ENCODE data around the gene FN1. TPM values are rescaled to one million over a fixed set of nuclear protein-coding genes. Genes with fewer than 3 reads are reported as not detected.

The FN1 gene
- total RNA-seq, 1 donor from 2014 or later: not detected

DNA sequence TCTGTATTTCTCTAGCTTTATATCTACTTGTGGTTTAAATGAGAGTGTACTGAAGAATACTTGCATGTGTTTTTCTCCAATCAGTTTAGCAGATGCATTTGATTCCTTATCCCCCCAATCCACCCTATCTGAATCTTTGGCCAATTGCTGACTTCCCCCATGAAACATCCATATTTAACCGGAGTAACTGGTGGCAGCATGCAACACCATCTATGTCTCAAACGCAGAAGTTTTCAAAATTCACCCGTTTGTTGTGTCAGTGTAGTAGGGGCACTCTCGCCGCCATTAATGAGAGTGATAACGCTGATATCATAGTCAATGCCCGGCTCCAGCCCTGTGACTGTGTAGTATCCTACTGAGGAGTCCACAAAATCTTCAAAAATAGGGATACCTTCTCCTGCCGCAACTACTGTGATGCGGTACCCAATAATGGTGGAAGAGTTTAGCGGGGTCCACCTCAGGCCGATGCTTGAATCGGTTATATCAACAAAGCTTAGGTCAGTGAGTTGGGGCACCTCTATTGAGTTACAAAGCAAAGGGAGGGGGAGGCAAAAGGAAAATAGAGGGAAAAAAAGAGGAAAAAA is 43.1 kb downstream of the FN1 start:
- Mint-ChIP-seq H3K27ac (no peak overlapping the region), H3K4me3 (no peak overlapping the region), H3K36me3 (ENCODE audit: low read depth) (no peaks in the 10 kb centered on the region), H3K27me3 (no peaks in the 10 kb centered on the region), H3K9me3 (no peaks in the 10 kb centered on the region), H3K4me1 (peaks cover 10% of the 10 kb centered on the region)
- DNase-seq (no peak), ATAC-seq (ENCODE audit: low read depth) (no peak)
- ChIA-PET POLR2A (no interaction called here), CTCF (no interaction called here)
- no peak for TF ChIP-seq CTCF (IDR thresholded peaks at IDR 0.05)
- intact Hi-C loops (cut with micrococcal nuclease): no loop called here

DNA sequence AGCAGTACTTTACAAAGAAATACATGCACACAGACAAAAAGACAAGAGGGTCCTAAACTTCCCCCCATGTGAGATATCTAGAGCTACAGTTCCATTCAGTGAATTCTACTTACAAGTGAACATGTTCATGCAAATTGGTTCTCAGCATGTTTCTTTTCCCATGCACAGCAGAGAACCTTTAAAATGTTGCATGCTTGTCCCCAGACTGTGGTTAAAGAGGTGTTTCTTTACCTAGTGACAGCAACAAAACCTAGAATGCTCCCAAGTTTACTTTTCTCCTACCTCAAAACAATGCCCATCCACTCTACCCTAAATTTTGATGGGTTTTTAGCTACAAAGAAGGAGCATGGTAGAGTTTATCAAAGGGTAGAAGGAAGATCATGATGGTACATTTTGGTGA is 43.7 kb downstream of the FN1 start:
- H3K9me3 Mint-ChIP-seq: no peaks in the 10 kb centered on the region
- intact Hi-C loops (cut with micrococcal nuclease): no loop called here
- H3K4me3 Mint-ChIP-seq: no peak overlapping the region
- no peak for TF ChIP-seq CTCF (IDR thresholded peaks at IDR 0.05)
- H3K36me3 Mint-ChIP-seq (ENCODE audit: low read depth): no peaks in the 10 kb centered on the region
- H3K27me3 Mint-ChIP-seq: no peaks in the 10 kb centered on the region
- ChIA-PET POLR2A (no interaction called here), CTCF (no interaction called here)
- H3K4me1 Mint-ChIP-seq: peaks cover 10% of the 10 kb centered on the region
- ATAC-seq (ENCODE audit: low read depth) (no peak), DNase-seq (no peak)
- H3K27ac Mint-ChIP-seq: no peak overlapping the region

GRCh38 chr2:215391531-215391930 is 44.3 kb downstream of the FN1 start:
- POLR2A ChIA-PET: no interaction called here
- H3K27ac Mint-ChIP-seq: no peak overlapping the region
- H3K4me3 Mint-ChIP-seq: no peak overlapping the region
- peaks cover 10% of the 10 kb centered on the region for H3K4me1 Mint-ChIP-seq
- intact Hi-C loops (cut with micrococcal nuclease): no loop called here
- H3K36me3 Mint-ChIP-seq (ENCODE audit: low read depth): no peaks in the 10 kb centered on the region
- CTCF ChIA-PET: no interaction called here
- ATAC-seq (ENCODE audit: low read depth) (no peak), DNase-seq (no peak)
- H3K9me3 Mint-ChIP-seq: no peaks in the 10 kb centered on the region
- TF ChIP-seq CTCF (IDR thresholded peaks at IDR 0.05): no peak
- H3K27me3 Mint-ChIP-seq: no peaks in the 10 kb centered on the region

DNA sequence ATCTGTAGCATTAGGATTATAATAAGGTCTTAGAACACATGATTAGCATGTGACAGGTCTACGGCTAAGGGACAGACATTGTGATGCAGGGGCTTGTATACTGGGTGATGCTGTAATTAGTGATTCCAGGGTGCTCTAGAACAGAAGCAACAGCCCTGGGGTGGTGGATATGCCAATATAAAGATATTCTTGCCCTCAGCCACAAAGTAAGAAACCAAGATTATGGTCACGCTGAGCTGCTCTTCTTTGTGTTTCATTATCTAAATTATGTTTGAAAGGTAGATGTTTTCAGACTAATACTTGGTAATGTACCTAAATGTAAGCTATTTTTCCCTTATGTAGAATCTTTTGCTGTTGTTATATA is 45.3 kb downstream of the FN1 start:
- H3K27me3 Mint-ChIP-seq: no peaks in the 10 kb centered on the region
- H3K27ac Mint-ChIP-seq: no peak overlapping the region
- ATAC-seq (ENCODE audit: low read depth) (no peak), DNase-seq (no peak)
- POLR2A ChIA-PET: no interaction called here
- no peaks in the 10 kb centered on the region for H3K36me3 Mint-ChIP-seq (ENCODE audit: low read depth)
- H3K4me1 Mint-ChIP-seq: peaks cover 10% of the 10 kb centered on the region
- H3K4me3 Mint-ChIP-seq: no peak overlapping the region
- CTCF ChIA-PET: no interaction called here
- TF ChIP-seq CTCF (IDR thresholded peaks at IDR 0.05): no peak
- no peaks in the 10 kb centered on the region for H3K9me3 Mint-ChIP-seq
- intact Hi-C loops (cut with micrococcal nuclease): no loop called here

DNA sequence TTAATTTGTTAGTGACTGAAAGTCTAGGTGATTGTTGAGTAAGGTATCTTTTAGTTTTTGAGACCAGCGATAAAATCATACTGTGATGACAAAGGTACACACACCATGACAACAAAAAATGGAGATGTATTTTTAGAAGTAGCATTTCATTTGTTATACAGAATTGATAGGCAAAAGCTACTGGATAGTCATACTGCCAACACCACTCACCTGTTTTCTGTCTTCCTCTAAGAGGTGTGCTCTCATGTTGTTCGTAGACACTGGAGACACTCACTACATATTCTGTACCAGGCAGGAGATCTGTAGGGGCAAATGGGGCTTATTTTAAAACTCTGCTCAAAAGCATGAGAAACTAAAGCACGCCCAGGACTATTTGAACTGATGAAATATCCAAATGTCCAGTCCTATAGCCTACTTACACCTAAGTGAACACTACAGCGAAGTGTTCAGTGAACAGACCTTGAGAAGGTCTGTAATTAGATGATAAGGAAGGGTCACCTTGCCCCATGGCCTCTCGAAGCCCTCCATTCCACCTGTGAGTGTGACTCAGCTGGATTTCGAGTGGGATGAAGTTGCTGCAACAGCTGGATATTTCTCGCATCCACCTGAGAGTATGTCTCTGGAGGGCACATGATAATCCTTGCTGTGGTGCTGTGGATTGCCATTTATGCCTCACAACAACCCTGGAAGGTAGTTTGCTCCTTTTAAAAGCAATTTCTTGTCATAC is 47.7 kb downstream of the FN1 start:
- H3K4me1 Mint-ChIP-seq: peaks cover 10% of the 10 kb centered on the region

More for the DNA sequence above, 47.7 kb downstream of the FN1 start:
- ATAC-seq (ENCODE audit: low read depth) (no peak), DNase-seq (no peak)
- Mint-ChIP-seq H3K27ac (no peak overlapping the region), H3K4me3 (no peak overlapping the region), H3K36me3 (ENCODE audit: low read depth) (no peaks in the 10 kb centered on the region), H3K27me3 (no peaks in the 10 kb centered on the region), H3K9me3 (no peaks in the 10 kb centered on the region)
- CTCF ChIA-PET: no interaction called here
- intact Hi-C loops (cut with micrococcal nuclease): no loop called here
- TF ChIP-seq CTCF (IDR thresholded peaks at IDR 0.05): no peak
- POLR2A ChIA-PET: no interaction called here
